PC-9 (cell line): ENCODE measurements around the gene ALLC. TPM values are rescaled to one million over a fixed set of nuclear protein-coding genes. Genes with fewer than 3 reads are reported as not detected.

Experiments
- BruUV-seq: library from RNA; stranded (reverse); fragments of 400-500 nt; replicated peaks from 2 replicates; lab custom pipeline; 2021; lab: Mats Ljungman, UMichigan
- CTCF ChIA-PET: fragments of 300-600 bp; sonication (Branson Sonifier 250); formaldehyde crosslinking; loops from one replicate; lab custom pipeline; 2022; ENCODE audit warnings: antibody characterized with exemption; lab: Charles Lee
- POLR2A ChIA-PET: fragments of 300-600 bp; sonication (Branson Sonifier 250); formaldehyde crosslinking; loops from one replicate; lab custom pipeline; 2022; ENCODE audit warnings: antibody characterized with exemption; ENCODE audit not compliant: unreplicated experiment; lab: Charles Lee
- DNase-seq, 2 experiments: peaks; one replicate each; pipeline versions ENCODE4 v3.0.0 to v3.0.0-alpha.2; 2015 to 2022; ENCODE audit warnings: mixed read lengths in 1 of 2
- H2AFZ ChIP-seq: fragments of 200-600 bp; sonication (generic); 2 replicates; pipeline ENCODE4 v1.8.1; 2017; ENCODE audit warnings: antibody characterized with exemption
- H3F3A ChIP-seq: fragments of 200-600 bp; sonication (generic); 2 replicates; pipeline ENCODE4 v1.8.1; 2017; ENCODE audit warnings: antibody characterized with exemption, mild to moderate bottlenecking, low read depth; ENCODE audit not compliant: insufficient read depth
- H3K27ac ChIP-seq: fragments of 200-600 bp; sonication (generic); 2 replicates; pipeline ENCODE4 v1.6.1; 2016; ENCODE audit warnings: mixed run types
- H3K27me3 ChIP-seq: fragments of 200-600 bp; sonication (generic); 2 replicates; pipeline ENCODE4 v1.6.1; 2016; ENCODE audit warnings: low read depth, mixed run types; ENCODE audit not compliant: insufficient read depth
- H3K36me3 ChIP-seq: fragments of 200-600 bp; sonication (generic); 2 replicates; pipeline ENCODE4 v1.6.1; 2016; ENCODE audit warnings: low read depth, mixed run types
- H3K4me1 ChIP-seq: fragments of 200-600 bp; sonication (generic); replicated peaks from 2 replicates; pipeline ENCODE4 v1.6.1; 2016; ENCODE audit warnings: mixed run types; ENCODE audit not compliant: insufficient read depth
- H3K4me2 ChIP-seq: fragments of 200-600 bp; sonication (generic); 2 replicates; pipeline ENCODE4 v1.6.1; 2017; ENCODE audit warnings: mixed run types
- H3K4me3 ChIP-seq: fragments of 200-600 bp; sonication (generic); 2 replicates; pipeline ENCODE4 v1.6.1; 2016; ENCODE audit warnings: mixed run types
- H3K79me2 ChIP-seq: fragments of 200-600 bp; sonication (generic); 2 replicates; pipeline ENCODE4 v1.6.1; 2017; ENCODE audit warnings: low read depth, mixed run types
- H3K9me2 ChIP-seq: fragments of 200-600 bp; sonication (generic); 2 replicates; pipeline ENCODE4 v1.8.1; 2017; ENCODE audit warnings: mild to moderate bottlenecking; ENCODE audit not compliant: insufficient read depth
- H3K9me3 ChIP-seq: fragments of 200-600 bp; sonication (generic); 2 replicates; pipeline ENCODE4 v1.8.1; 2016; ENCODE audit warnings: low read depth; ENCODE audit not compliant: insufficient read depth
- H4K20me1 ChIP-seq: fragments of 200-600 bp; sonication (generic); 2 replicates; pipeline ENCODE4 v1.8.1; 2017; ENCODE audit not compliant: insufficient read depth
- EZH2 ChIP-seq: fragments of 200-600 bp; sonication (generic); IDR thresholded peaks from 2 replicates; pipeline ENCODE4 v1.8.0; 2017; ENCODE audit warnings: antibody characterized with exemption, low read depth
- intact Hi-C: fragments of 100-400 bp; cut with micrococcal nuclease; formaldehyde crosslinking; loops from one replicate; pipeline ENCODE4 v1.10.0; 2022; ENCODE audit not compliant: unreplicated experiment
- total RNA-seq: library from RNA; stranded (reverse); gene quantifications from 2 replicates; pipeline ENCODE4 v1.2.3, GENCODE V29; 2021
- TF ChIP-seq, protein P1 (sequence below): fragments of 200-600 bp; sonication (generic); conservative IDR thresholded peaks from 2 replicates; pipeline ENCODE4 v1.6.1; 2017; ENCODE audit warnings: mixed run types, antibody characterized with exemption, mild to moderate bottlenecking, moderate library complexity

The ALLC gene
- total RNA-seq, 1 experiment from 2014 or later = not detected

DNA sequence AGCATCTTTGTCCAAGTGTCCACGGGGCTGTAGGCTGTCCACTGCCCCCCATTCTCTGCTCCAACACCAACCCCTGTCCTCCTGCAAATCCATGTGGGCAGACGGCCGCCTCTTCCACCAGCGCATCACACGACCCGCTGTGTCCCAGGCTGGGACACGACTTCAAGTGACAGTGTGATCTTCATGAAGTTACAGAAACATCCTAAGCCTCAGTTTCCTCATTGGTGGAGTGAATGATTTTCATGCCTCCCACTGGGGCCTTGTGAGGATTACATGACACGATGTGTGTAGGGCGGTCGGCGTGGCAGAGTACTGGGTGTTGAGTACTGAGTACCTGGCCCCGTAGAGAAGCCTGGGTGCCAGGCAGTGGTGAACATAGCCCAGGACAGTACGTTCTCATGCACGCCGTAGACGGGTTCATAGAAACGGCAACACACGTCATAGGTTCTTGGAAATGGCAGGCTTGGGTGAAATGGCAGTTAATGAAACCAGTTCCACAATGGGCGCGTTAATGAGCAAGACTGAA lies 9.3 kb upstream of the ALLC start:
- ChIA-PET POLR2A (no interaction called here), CTCF (no interaction called here)
- no peak for DNase-seq

DNA sequence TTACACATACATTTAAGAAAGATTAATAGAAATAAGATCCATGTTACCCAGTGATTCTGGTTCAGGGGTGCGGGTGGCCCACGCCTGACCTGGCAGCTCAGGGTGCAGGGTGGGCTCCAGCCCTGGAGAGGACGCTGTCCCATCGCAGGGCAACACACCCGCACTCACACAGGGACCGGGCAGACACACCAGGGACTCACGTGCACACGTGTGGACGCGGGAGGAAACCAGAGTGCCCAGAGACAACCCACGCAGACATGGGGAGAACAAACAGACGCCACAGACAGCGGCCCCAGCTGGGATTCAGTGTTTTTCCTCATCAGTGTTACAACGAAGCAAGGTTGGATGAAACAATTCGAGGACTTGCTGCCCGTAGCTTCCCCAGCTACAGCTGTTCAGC lies 8.4 kb upstream of the ALLC start:
- intact Hi-C loops = no loop called here
- H3K9me3 ChIP-seq = no peaks in the 10 kb centered on the region
- H3F3A ChIP-seq = no peaks in the 10 kb centered on the region
- H3K36me3 ChIP-seq = no peaks in the 10 kb centered on the region
- ChIA-PET POLR2A (no interaction called here), CTCF (no interaction called here)
- no TSS peak for BruUV-seq
- H3K79me2 ChIP-seq = no peaks in the 10 kb centered on the region
- no peak overlapping the region for H3K4me3 ChIP-seq
- no peaks in the 10 kb centered on the region for H3K9me2 ChIP-seq
- no peak for DNase-seq
- H3K27me3 ChIP-seq = peaks cover 30% of the 10 kb centered on the region
- H4K20me1 ChIP-seq = no peaks in the 10 kb centered on the region; the same call in 1 of the 2 replicates
- H2AFZ ChIP-seq = no peak overlapping the region
- no peak overlapping the region for H3K27ac ChIP-seq
- no peak overlapping the region for H3K4me2 ChIP-seq
- H3K4me1 ChIP-seq = no peaks in the 10 kb centered on the region
- no peak for TF ChIP-seq EZH2
- TF ChIP-seq, protein P1, sequence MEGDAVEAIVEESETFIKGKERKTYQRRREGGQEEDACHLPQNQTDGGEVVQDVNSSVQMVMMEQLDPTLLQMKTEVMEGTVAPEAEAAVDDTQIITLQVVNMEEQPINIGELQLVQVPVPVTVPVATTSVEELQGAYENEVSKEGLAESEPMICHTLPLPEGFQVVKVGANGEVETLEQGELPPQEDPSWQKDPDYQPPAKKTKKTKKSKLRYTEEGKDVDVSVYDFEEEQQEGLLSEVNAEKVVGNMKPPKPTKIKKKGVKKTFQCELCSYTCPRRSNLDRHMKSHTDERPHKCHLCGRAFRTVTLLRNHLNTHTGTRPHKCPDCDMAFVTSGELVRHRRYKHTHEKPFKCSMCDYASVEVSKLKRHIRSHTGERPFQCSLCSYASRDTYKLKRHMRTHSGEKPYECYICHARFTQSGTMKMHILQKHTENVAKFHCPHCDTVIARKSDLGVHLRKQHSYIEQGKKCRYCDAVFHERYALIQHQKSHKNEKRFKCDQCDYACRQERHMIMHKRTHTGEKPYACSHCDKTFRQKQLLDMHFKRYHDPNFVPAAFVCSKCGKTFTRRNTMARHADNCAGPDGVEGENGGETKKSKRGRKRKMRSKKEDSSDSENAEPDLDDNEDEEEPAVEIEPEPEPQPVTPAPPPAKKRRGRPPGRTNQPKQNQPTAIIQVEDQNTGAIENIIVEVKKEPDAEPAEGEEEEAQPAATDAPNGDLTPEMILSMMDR = no peak

More for the DNA sequence above, 9.3 kb upstream of the ALLC start:
- Histone ChIP-seq H3K36me3 (no peaks in the 10 kb centered on the region), H3K4me2 (no peak overlapping the region), H3K79me2 (no peaks in the 10 kb centered on the region), H3K9me2 (no peaks in the 10 kb centered on the region), H3K4me3 (no peak overlapping the region), H4K20me1 (no peaks in the 10 kb centered on the region; the same call in 1 of the 2 replicates), H2AFZ (no peak overlapping the region), H3F3A (no peaks in the 10 kb centered on the region), H3K27me3 (peaks cover 21% of the 10 kb centered on the region), H3K4me1 (no peaks in the 10 kb centered on the region), H3K27ac (no peak overlapping the region), H3K9me3 (no peaks in the 10 kb centered on the region)
- no TSS peak for BruUV-seq
- no peak for TF ChIP-seq EZH2
- TF ChIP-seq, protein P1 = no peak
- intact Hi-C loops = no loop called here

DNA sequence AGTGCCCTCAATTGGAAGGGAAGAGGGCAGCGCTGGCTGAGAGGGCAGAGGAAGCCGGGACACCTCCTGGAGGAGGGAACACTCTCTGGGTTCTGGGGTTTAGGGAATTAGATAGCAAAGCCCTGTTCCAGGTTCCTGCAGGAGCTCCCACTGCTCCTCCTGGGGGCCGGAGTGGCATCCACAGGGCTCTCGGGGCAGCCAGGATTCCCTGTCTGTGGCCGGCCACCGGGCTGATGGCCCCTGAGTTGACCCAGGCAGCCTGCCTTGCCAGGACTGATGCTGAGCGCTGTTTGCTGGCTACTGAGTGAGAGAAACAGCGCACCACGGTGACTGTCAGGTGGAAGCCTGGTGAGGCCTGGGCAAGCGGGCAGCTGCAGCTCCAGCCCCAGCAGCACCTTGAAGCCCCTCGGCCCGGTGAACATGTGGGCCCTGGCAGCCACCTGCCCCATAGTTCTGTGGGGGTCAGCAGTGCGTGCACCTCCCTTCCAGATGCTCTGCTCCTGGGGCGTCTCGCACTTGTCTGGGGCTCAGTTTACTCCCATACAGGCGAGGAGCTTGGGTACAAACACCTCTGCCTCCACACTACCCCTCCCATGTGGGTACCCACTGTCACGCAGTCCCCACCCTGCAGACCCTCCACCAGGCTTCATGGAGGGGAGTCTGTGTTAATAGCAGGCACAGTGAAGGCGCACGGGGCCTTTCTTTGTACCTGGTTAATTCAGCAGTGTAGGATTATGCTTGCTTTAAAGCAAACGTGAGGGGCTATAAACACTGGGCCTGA lies 7.7 kb upstream of the ALLC start:
- no peak for DNase-seq
- ChIA-PET POLR2A (no interaction called here), CTCF (no interaction called here)
- no peak overlapping the region for H3K27ac ChIP-seq
- no peaks in the 10 kb centered on the region for H3F3A ChIP-seq
- no peaks in the 10 kb centered on the region for H3K36me3 ChIP-seq
- H3K4me1 ChIP-seq = no peaks in the 10 kb centered on the region
- BruUV-seq = no TSS peak
- H2AFZ ChIP-seq = no peak overlapping the region
- H3K27me3 ChIP-seq = peaks cover 36% of the 10 kb centered on the region
- H3K4me2 ChIP-seq = peak overlapping the region; percentile 55
- H3K79me2 ChIP-seq = no peaks in the 10 kb centered on the region
- intact Hi-C loops = loop anchor here (2.0 kb wide), 1 partner anchor 420 kb away; no protein-coding TSS in a partner anchor
- no peaks in the 10 kb centered on the region for H3K9me2 ChIP-seq
- no peaks in the 10 kb centered on the region for H3K9me3 ChIP-seq
- TF ChIP-seq, protein P1 = no peak
- TF ChIP-seq EZH2 = no peak
- H4K20me1 ChIP-seq = no peaks in the 10 kb centered on the region; the same call in 1 of the 2 replicates
- H3K4me3 ChIP-seq = no peak overlapping the region
